Measurements from ENCODE around the gene AURKA. TPM values are rescaled to one million over a fixed set of nuclear protein-coding genes. Genes with fewer than 3 reads are reported as not detected.
A peak's percentile ranks its signal among the peaks of the same experiment; 100 is the strongest.

The AURKA gene
- total and polyA plus RNA-seq, 9 of the 15 experiments (the other 6 are each of a cell fraction or from before 2014, with no cell fraction given), result 72.7 to 162 (median 113) TPM

DNA sequence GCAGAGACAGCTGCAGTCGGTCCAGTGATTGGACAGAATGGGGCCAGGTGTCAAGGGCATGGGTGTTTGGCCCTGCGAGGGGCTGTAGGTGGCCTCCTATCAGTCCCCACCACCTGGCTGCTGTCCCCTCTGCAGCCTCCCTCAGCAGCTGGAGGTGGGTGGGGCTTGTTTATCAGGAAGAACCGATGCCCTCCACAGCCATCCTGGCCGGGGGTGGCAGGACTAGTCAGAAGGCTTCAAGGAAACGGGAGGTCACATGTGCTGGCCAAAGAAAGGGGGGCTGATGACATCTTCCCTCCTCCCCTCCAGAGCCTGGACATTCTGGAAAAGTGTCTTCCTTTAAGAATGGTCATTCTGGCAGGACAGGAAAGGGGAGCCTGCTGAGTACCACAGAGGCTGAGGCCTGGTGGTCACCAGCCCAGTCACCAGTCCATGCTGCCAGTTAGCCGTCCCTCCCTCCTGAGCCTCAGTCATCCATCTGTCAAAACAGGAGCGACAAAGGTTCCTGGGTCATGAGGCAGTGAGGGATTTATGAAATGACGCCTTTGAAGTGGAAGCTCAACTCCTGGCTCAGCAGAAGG is 29.1 kb downstream of the AURKA start (continued):
- no peak for TF ChIP-seq GABPB2 (CRISPR knock-in tag; conservative IDR thresholded peaks at IDR 0.05)
- TF ChIP-seq PYGO2 (tag; IDR thresholded peaks at IDR 0.05), result no peak
- TF ChIP-seq ZNF764 (CRISPR knock-in tag; IDR thresholded peaks at IDR 0.05; ENCODE audit: low read depth), result no peak
- TF ChIP-seq, protein P1, sequence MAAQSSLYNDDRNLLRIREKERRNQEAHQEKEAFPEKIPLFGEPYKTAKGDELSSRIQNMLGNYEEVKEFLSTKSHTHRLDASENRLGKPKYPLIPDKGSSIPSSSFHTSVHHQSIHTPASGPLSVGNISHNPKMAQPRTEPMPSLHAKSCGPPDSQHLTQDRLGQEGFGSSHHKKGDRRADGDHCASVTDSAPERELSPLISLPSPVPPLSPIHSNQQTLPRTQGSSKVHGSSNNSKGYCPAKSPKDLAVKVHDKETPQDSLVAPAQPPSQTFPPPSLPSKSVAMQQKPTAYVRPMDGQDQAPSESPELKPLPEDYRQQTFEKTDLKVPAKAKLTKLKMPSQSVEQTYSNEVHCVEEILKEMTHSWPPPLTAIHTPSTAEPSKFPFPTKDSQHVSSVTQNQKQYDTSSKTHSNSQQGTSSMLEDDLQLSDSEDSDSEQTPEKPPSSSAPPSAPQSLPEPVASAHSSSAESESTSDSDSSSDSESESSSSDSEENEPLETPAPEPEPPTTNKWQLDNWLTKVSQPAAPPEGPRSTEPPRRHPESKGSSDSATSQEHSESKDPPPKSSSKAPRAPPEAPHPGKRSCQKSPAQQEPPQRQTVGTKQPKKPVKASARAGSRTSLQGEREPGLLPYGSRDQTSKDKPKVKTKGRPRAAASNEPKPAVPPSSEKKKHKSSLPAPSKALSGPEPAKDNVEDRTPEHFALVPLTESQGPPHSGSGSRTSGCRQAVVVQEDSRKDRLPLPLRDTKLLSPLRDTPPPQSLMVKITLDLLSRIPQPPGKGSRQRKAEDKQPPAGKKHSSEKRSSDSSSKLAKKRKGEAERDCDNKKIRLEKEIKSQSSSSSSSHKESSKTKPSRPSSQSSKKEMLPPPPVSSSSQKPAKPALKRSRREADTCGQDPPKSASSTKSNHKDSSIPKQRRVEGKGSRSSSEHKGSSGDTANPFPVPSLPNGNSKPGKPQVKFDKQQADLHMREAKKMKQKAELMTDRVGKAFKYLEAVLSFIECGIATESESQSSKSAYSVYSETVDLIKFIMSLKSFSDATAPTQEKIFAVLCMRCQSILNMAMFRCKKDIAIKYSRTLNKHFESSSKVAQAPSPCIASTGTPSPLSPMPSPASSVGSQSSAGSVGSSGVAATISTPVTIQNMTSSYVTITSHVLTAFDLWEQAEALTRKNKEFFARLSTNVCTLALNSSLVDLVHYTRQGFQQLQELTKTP (IDR thresholded peaks at IDR 0.05; ENCODE audit: low read depth in 1 of 2, partially characterized antibody in 2 of 2), result peak in 1 of 2 experiments; percentile 79
- TF ChIP-seq, protein P2, sequence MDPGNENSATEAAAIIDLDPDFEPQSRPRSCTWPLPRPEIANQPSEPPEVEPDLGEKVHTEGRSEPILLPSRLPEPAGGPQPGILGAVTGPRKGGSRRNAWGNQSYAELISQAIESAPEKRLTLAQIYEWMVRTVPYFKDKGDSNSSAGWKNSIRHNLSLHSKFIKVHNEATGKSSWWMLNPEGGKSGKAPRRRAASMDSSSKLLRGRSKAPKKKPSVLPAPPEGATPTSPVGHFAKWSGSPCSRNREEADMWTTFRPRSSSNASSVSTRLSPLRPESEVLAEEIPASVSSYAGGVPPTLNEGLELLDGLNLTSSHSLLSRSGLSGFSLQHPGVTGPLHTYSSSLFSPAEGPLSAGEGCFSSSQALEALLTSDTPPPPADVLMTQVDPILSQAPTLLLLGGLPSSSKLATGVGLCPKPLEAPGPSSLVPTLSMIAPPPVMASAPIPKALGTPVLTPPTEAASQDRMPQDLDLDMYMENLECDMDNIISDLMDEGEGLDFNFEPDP (CRISPR knock-in tag; IDR thresholded peaks at IDR 0.05), result no peak
- no peak for TF ChIP-seq HDAC8 (tag; IDR thresholded peaks at IDR 0.05)
- no peak for TF ChIP-seq EZH2 (IDR thresholded peaks at IDR 0.05; ENCODE audit: borderline replicate concordance, low read depth, low read length)
- no peak for TF ChIP-seq YBX1 (IDR thresholded peaks at IDR 0.05)
- 0 out of 2 replicates have a peak, but pooled peaks have one; percentile 17 for TF ChIP-seq SUPT5H (IDR thresholded peaks at IDR 0.05)
- TF ChIP-seq DIDO1 (tag; IDR thresholded peaks at IDR 0.05; ENCODE audit: low read depth), result no peak
- TF ChIP-seq LCOR (CRISPR knock-in tag; IDR thresholded peaks at IDR 0.05), result no peak
- no peak for TF ChIP-seq PCBP1 (IDR thresholded peaks at IDR 0.05; ENCODE audit: low read depth, low read length, poor library complexity, severe bottlenecking)
- TF ChIP-seq, protein P3, sequence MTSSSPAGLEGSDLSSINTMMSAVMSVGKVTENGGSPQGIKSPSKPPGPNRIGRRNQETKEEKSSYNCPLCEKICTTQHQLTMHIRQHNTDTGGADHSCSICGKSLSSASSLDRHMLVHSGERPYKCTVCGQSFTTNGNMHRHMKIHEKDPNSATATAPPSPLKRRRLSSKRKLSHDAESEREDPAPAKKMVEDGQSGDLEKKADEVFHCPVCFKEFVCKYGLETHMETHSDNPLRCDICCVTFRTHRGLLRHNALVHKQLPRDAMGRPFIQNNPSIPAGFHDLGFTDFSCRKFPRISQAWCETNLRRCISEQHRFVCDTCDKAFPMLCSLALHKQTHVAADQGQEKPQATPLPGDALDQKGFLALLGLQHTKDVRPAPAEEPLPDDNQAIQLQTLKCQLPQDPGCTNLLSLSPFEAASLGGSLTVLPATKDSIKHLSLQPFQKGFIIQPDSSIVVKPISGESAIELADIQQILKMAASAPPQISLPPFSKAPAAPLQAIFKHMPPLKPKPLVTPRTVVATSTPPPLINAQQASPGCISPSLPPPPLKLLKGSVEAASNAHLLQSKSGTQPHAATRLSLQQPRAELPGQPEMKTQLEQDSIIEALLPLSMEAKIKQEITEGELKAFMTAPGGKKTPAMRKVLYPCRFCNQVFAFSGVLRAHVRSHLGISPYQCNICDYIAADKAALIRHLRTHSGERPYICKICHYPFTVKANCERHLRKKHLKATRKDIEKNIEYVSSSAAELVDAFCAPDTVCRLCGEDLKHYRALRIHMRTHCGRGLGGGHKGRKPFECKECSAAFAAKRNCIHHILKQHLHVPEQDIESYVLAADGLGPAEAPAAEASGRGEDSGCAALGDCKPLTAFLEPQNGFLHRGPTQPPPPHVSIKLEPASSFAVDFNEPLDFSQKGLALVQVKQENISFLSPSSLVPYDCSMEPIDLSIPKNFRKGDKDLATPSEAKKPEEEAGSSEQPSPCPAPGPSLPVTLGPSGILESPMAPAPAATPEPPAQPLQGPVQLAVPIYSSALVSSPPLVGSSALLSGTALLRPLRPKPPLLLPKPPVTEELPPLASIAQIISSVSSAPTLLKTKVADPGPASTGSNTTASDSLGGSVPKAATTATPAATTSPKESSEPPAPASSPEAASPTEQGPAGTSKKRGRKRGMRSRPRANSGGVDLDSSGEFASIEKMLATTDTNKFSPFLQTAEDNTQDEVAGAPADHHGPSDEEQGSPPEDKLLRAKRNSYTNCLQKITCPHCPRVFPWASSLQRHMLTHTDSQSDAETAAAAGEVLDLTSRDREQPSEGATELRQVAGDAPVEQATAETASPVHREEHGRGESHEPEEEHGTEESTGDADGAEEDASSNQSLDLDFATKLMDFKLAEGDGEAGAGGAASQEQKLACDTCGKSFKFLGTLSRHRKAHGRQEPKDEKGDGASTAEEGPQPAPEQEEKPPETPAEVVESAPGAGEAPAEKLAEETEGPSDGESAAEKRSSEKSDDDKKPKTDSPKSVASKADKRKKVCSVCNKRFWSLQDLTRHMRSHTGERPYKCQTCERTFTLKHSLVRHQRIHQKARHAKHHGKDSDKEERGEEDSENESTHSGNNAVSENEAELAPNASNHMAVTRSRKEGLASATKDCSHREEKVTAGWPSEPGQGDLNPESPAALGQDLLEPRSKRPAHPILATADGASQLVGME (CRISPR knock-in tag; IDR thresholded peaks at IDR 0.05), result no peak
- no peak for TF ChIP-seq ZSCAN29 (IDR thresholded peaks at IDR 0.05)
- TF ChIP-seq FOXM1 (IDR thresholded peaks at IDR 0.05; ENCODE audit: low read depth), result peak; percentile 89
- no peak for TF ChIP-seq FOXM1 (CRISPR knock-in tag; IDR thresholded peaks at IDR 0.05; ENCODE audit: low read depth)

Measured in K562 (cell line).